ENCODE measurements around the gene SIRPD.

DNA sequence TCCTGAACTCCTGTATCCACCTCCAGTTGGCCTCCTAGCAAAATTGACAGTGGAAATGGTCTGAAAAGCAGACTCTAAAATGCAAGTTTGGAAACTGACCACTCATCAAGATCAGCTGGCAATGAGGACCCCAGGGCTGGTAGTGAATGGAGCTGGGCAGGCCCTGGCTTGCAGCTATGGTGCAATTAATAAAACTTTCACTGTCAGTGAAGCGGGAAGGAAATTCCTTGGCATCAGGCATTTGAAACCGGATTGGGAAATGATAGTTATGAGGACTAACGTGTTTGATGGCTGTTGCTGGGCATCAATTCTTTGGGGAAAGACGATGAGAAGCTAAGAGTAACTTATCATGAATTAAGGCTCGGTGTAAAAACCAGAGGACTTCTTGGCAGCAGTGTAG is 43.2 kb upstream of the SIRPD start:
- TF ChIP-seq, protein P1, sequence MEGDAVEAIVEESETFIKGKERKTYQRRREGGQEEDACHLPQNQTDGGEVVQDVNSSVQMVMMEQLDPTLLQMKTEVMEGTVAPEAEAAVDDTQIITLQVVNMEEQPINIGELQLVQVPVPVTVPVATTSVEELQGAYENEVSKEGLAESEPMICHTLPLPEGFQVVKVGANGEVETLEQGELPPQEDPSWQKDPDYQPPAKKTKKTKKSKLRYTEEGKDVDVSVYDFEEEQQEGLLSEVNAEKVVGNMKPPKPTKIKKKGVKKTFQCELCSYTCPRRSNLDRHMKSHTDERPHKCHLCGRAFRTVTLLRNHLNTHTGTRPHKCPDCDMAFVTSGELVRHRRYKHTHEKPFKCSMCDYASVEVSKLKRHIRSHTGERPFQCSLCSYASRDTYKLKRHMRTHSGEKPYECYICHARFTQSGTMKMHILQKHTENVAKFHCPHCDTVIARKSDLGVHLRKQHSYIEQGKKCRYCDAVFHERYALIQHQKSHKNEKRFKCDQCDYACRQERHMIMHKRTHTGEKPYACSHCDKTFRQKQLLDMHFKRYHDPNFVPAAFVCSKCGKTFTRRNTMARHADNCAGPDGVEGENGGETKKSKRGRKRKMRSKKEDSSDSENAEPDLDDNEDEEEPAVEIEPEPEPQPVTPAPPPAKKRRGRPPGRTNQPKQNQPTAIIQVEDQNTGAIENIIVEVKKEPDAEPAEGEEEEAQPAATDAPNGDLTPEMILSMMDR (IDR thresholded peaks at IDR 0.05; ENCODE audit: low read depth, low read length): no peak
- no peak for TF ChIP-seq EZH2phosphoT487 (IDR thresholded peaks at IDR 0.05; ENCODE audit: low read depth)
